ENCODE measurements around the gene CRPPA.

- TF ChIP-seq SIN3A (IDR thresholded peaks at IDR 0.05; ENCODE audit: borderline replicate concordance, insufficient read depth, low read depth, low read length) = no peak
- TF ChIP-seq, protein P1, sequence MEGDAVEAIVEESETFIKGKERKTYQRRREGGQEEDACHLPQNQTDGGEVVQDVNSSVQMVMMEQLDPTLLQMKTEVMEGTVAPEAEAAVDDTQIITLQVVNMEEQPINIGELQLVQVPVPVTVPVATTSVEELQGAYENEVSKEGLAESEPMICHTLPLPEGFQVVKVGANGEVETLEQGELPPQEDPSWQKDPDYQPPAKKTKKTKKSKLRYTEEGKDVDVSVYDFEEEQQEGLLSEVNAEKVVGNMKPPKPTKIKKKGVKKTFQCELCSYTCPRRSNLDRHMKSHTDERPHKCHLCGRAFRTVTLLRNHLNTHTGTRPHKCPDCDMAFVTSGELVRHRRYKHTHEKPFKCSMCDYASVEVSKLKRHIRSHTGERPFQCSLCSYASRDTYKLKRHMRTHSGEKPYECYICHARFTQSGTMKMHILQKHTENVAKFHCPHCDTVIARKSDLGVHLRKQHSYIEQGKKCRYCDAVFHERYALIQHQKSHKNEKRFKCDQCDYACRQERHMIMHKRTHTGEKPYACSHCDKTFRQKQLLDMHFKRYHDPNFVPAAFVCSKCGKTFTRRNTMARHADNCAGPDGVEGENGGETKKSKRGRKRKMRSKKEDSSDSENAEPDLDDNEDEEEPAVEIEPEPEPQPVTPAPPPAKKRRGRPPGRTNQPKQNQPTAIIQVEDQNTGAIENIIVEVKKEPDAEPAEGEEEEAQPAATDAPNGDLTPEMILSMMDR (IDR thresholded peaks at IDR 0.05) = no peak
Measured at GRCh38 chr7:16399265-16399831, 22.0 kb downstream of the CRPPA start.
